Vagina (tissue), 2 donors: ENCODE results near the gene FAM110D. TPM values are rescaled to one million over a fixed set of nuclear protein-coding genes. Genes with fewer than 3 reads are reported as not detected.

Experiments used
- DNase-seq, 2 donors: peaks; one replicate each; pipeline ENCODE4 v3.0.0-alpha.2; 2017; ENCODE audit errors: extremely low spot score in 2 of 2
- H3K27ac ChIP-seq: fragments of 200-600 bp; sonication (generic); one replicate; pipeline ENCODE4 v1.5.1; 2019
- H3K27me3 ChIP-seq: fragments of 200-600 bp; sonication (generic); one replicate; pipeline ENCODE4 v1.5.1; 2019
- H3K36me3 ChIP-seq, 2 donors: fragments of 200-600 bp; sonication (generic); one replicate each; pipeline ENCODE4 v1.5.1; 2017 to 2019
- H3K4me1 ChIP-seq: fragments of 200-600 bp; sonication (generic); one replicate; pipeline ENCODE4 v1.5.1; 2019
- H3K4me3 ChIP-seq, 2 donors: fragments of 200-600 bp; sonication (generic); 1 replicate in 1 of 2; 2 replicates in 1 of 2; pipeline ENCODE4 v1.5.1; 2016 to 2019
- H3K9me3 ChIP-seq: fragments of 200-600 bp; sonication (generic); one replicate; pipeline ENCODE4 v1.5.1; 2019
- CTCF ChIP-seq, 3 experiments: fragments of 450-650 bp in 2 of 3; fragments of 200-600 bp in 1 of 3; sonication (generic) in 1 of 3; IDR thresholded peaks; one replicate each; pipeline ENCODE4 v1.5.1; 2017 to 2019; ENCODE audit warnings: antibody characterized with exemption in 3 of 3, mild to moderate bottlenecking in 2 of 3, moderate library complexity in 2 of 3
- POLR2A ChIP-seq, 2 donors: fragments of 450-650 bp; IDR thresholded peaks; one replicate each; pipeline ENCODE4 v1.6.1; 2017; ENCODE audit warnings: antibody characterized with exemption in 2 of 2, mild to moderate bottlenecking in 2 of 2, moderate library complexity in 2 of 2
- POLR2AphosphoS5 ChIP-seq, 2 donors: sonication (generic); formaldehyde crosslinking; IDR thresholded peaks; one replicate each; pipeline ENCODE4 v1.9.0; 2017; ENCODE audit warnings: antibody characterized with exemption in 2 of 2, mild to moderate bottlenecking in 2 of 2, low read depth in 1 of 2; ENCODE audit not compliant: insufficient read depth in 1 of 2
- intact Hi-C: fragments of 100-400 bp; cut with DNase I; formaldehyde crosslinking; loops from one replicate; pipeline ENCODE4 v1.15.1; 2023
- total RNA-seq: library from RNA; depleted of rRNA; stranded (reverse); fragments of >200 nt; gene quantifications from one replicate; pipeline ENCODE4 v1.2.3, GENCODE V29; 2016

FAM110D gene
- total RNA-seq, 1 donor from 2014 or later: 4.2 TPM

GRCh38 chr1:26169669-26170471 is 11.0 kb downstream of the FAM110D start, which contains the start of gene ZNF593:
TSS of gene ZNF593 (plus strand) at chr1:26169908. CDS start at chr1:26169984, 76 bp downstream.
- DNase-seq: no peak
- Histone ChIP-seq H3K4me3 (peak within 1 kb of the TSS; percentile 70 to 96), H3K27ac (peak within 1 kb of the TSS; percentile 60), H3K27me3 (no peaks in the 10 kb centered on the region), H3K36me3 (no peaks in the 10 kb centered on the region), H3K4me1 (peaks cover 17% of the 10 kb centered on the region), H3K9me3 (no peaks in the 10 kb centered on the region)
- TF ChIP-seq POLR2AphosphoS5 (IDR thresholded peaks at IDR 0.05; ENCODE audit: insufficient read depth in 1 of 2, low read depth in 1 of 2) (peak; percentile 75 to 85), CTCF (IDR thresholded peaks at IDR 0.05) (peak; percentile 73 to 90 (median 87)), POLR2A (IDR thresholded peaks at IDR 0.05) (no peak)
- intact Hi-C loops: loop anchor here (10.0 kb wide), 1 partner anchor 135 kb away; no protein-coding TSS in a partner anchor

GRCh38 chr1:26170472-26170821 is 11.6 kb downstream of the FAM110D start:
- Histone ChIP-seq H3K4me1 (peaks cover 17% of the 10 kb centered on the region), H3K4me3 (peak overlapping the region; percentile 70 to 96), H3K36me3 (no peaks in the 10 kb centered on the region), H3K27ac (peak overlapping the region; percentile 60), H3K9me3 (no peaks in the 10 kb centered on the region), H3K27me3 (no peaks in the 10 kb centered on the region)
- intact Hi-C loops: no loop called here
- DNase-seq: no peak
- TF ChIP-seq POLR2AphosphoS5 (IDR thresholded peaks at IDR 0.05; ENCODE audit: insufficient read depth in 1 of 2, low read depth in 1 of 2): no peak
- TF ChIP-seq CTCF (IDR thresholded peaks at IDR 0.05): no peak
- TF ChIP-seq POLR2A (IDR thresholded peaks at IDR 0.05): no peak

- peak within 1 kb of the TSS; percentile 70 to 96 for H3K4me3 ChIP-seq
- intact Hi-C loops: no loop called here
Observed at GRCh38 chr1:26171084-26172072, 12.5 kb downstream of the FAM110D start, which contains the start of gene ZNF593OS. TSS of gene ZNF593OS (minus strand) at chr1:26171832. CDS start at chr1:26171661, 171 bp downstream.

GRCh38 chr1:26175346-26175745 is 16.5 kb downstream of the FAM110D start:
- H3K4me1 ChIP-seq: peaks cover 18% of the 10 kb centered on the region
- H3K9me3 ChIP-seq: no peaks in the 10 kb centered on the region
- no peaks in the 10 kb centered on the region for H3K36me3 ChIP-seq
- intact Hi-C loops: no loop called here
- no peaks in the 10 kb centered on the region for H3K27me3 ChIP-seq
- DNase-seq: no peak
- no peak overlapping the region for H3K4me3 ChIP-seq
- no peak overlapping the region for H3K27ac ChIP-seq
- no peak for TF ChIP-seq POLR2AphosphoS5 (IDR thresholded peaks at IDR 0.05; ENCODE audit: insufficient read depth in 1 of 2, low read depth in 1 of 2)
- TF ChIP-seq CTCF (IDR thresholded peaks at IDR 0.05): no peak
- TF ChIP-seq POLR2A (IDR thresholded peaks at IDR 0.05): no peak

More at GRCh38 chr1:26171084-26172072, 12.5 kb downstream of the FAM110D start, which contains the start of gene ZNF593OS:
- no peak for DNase-seq
- no peak for TF ChIP-seq POLR2AphosphoS5 (IDR thresholded peaks at IDR 0.05; ENCODE audit: insufficient read depth in 1 of 2, low read depth in 1 of 2)
- TF ChIP-seq POLR2A (IDR thresholded peaks at IDR 0.05): no peak
- TF ChIP-seq CTCF (IDR thresholded peaks at IDR 0.05): no peak
- Histone ChIP-seq H3K27ac (no peak within 1 kb of the TSS), H3K4me1 (peaks cover 17% of the 10 kb centered on the region), H3K27me3 (no peaks in the 10 kb centered on the region), H3K36me3 (no peaks in the 10 kb centered on the region), H3K9me3 (no peaks in the 10 kb centered on the region)
